ENCODE measurements around the gene ALG9.

The ALG9 gene

GRCh38 chr11:111882202-111882601, 10.8 kb upstream of the ALG9 start:
- no peak for DNase-seq (ENCODE audit: low read depth, low spot score)

GRCh38 chr11:111879637-111879960, 8.2 kb upstream of the ALG9 start:
- no peak for DNase-seq (ENCODE audit: low read depth, low spot score)

- DNase-seq (ENCODE audit: low read depth, low spot score): peak; percentile 92
These were observed 7.7 kb upstream of the ALG9 start, which contains the start of the genes CFAP68 and FDXACB1 for GRCh38 chr11:111878849-111879636. CFAP68 (plus strand) TSS chr11:111879541; CDS start chr11:111879561, 20 bp downstream. FDXACB1 (minus strand) TSS chr11:111879165; CDS start chr11:111879132, 33 bp downstream.

GRCh38 chr11:111878385-111878848, 7.0 kb upstream of the ALG9 start:
- DNase-seq (ENCODE audit: low read depth, low spot score): no peak

- no peak for DNase-seq (ENCODE audit: low read depth, low spot score)
These were observed 346 bp upstream of the ALG9 start for GRCh38 chr11:111871693-111872161.

- no peak for DNase-seq (ENCODE audit: low read depth, low spot score)
These were observed 877 bp downstream of the ALG9 start for GRCh38 chr11:111870522-111870885.

- no peak for DNase-seq (ENCODE audit: low read depth, low spot score)
These were observed 1.3 kb downstream of the ALG9 start for GRCh38 chr11:111870113-111870512.

- no peak for DNase-seq (ENCODE audit: low read depth, low spot score)
These were observed 11.1 kb downstream of the ALG9 start for GRCh38 chr11:111860257-111860656.

- no peak for DNase-seq (ENCODE audit: low read depth, low spot score)
These were observed 15.9 kb downstream of the ALG9 start for GRCh38 chr11:111855506-111855905.

GRCh38 chr11:111852103-111852502, 19.3 kb downstream of the ALG9 start:
- no peak for DNase-seq (ENCODE audit: low read depth, low spot score)

- no peak for DNase-seq (ENCODE audit: low read depth, low spot score)
These were observed 19.7 kb downstream of the ALG9 start for GRCh38 chr11:111851636-111852035.

- no peak for DNase-seq (ENCODE audit: low read depth, low spot score)
These were observed 20.3 kb downstream of the ALG9 start for GRCh38 chr11:111851067-111851466.

GRCh38 chr11:111849631-111850030, 21.8 kb downstream of the ALG9 start:
- no peak for DNase-seq (ENCODE audit: low read depth, low spot score)

- DNase-seq (ENCODE audit: low read depth, low spot score): no peak
These were observed 24.7 kb downstream of the ALG9 start for GRCh38 chr11:111846636-111847035.

GRCh38 chr11:111846063-111846462, 25.3 kb downstream of the ALG9 start:
- no peak for DNase-seq (ENCODE audit: low read depth, low spot score)

GRCh38 chr11:111845276-111846028, 25.9 kb downstream of the ALG9 start:
- no peak for DNase-seq (ENCODE audit: low read depth, low spot score)

GRCh38 chr11:111843661-111844060, 27.7 kb downstream of the ALG9 start:
- no peak for DNase-seq (ENCODE audit: low read depth, low spot score)

- peak; percentile 77 for DNase-seq (ENCODE audit: low read depth, low spot score)
These were observed 29.9 kb downstream of the ALG9 start for GRCh38 chr11:111841370-111842053.

- DNase-seq (ENCODE audit: low read depth, low spot score): no peak
These were observed 31.2 kb downstream of the ALG9 start for GRCh38 chr11:111840143-111840542.

GRCh38 chr11:111838054-111838453, 33.3 kb downstream of the ALG9 start:
- no peak for DNase-seq (ENCODE audit: low read depth, low spot score)

GRCh38 chr11:111837366-111837891, 34.0 kb downstream of the ALG9 start:
- DNase-seq (ENCODE audit: low read depth, low spot score): no peak

- no peak for DNase-seq (ENCODE audit: low read depth, low spot score)
These were observed 34.7 kb downstream of the ALG9 start for GRCh38 chr11:111836721-111837120.
